ENCODE measurements around the gene ANKRD2.

The ANKRD2 gene

DNA sequence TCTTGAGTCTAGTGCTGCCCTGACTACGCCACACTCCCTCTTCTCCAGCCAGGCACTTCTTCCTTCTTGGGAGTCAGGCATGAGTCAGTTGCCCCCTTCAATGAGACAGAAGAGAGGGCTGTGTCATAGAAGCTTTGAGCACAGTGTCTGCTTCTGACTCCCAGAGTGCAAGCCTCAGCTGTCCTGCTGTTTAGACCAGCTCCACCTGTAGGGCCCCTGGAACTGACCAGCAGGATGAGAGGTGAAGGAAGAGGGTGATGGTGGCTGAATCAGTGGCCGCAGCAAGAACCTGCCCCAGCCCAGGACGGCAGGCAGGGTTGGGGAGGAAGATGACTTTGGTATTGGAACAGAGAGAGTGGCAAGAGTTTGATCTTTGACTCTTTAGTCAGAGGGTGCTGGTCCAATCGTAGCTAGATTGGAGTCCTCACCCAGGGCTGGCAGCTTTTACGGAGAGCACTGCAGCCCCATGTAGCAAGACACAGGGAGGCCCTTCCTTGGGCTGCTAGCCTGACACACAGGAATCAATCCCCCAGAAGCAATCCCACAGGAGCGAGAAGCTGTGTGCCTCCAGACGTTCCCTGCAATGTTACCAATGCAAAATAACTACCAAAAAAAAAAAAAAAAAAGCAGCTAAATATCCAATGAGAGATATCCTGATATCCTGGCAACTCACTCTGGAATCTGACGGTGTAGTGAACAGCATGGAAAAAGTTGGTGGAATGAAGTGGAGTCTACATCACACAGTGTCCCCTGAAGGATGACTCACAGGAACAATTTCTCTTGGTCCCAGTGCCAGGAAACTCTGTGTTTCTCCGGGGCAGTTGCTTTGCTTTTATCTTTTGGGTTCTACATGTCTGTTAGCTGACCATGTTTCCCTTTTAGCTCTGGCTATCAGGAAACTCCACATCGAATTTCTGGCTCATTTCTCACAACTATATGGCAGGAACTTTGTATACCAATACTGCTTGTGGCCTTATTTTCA lies 23.8 kb downstream of the ANKRD2 start:
- DNase-seq (ENCODE audit: low read depth in 2 of 2): peak; percentile 41 to 49

DNA sequence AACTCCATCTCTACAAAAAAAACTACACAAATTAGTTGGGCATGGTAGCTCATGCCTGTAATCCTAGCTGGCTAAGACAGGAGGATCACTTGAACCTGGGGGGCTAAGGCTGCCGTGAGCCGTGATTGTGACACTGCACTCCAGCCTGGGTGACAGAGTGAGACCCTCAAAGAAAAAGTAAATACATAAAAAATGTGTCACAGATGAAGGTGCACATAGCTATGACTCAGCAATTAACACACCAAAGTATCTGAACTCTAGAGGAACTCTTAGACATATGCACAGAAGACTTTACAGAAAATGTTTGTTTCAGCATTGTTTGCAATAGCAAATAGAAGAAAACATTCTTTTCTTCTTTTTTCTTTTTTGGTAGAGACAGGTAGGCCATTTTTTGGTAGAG lies 25.2 kb downstream of the ANKRD2 start:
- DNase-seq (ENCODE audit: low read depth in 2 of 2): no peak

DNA sequence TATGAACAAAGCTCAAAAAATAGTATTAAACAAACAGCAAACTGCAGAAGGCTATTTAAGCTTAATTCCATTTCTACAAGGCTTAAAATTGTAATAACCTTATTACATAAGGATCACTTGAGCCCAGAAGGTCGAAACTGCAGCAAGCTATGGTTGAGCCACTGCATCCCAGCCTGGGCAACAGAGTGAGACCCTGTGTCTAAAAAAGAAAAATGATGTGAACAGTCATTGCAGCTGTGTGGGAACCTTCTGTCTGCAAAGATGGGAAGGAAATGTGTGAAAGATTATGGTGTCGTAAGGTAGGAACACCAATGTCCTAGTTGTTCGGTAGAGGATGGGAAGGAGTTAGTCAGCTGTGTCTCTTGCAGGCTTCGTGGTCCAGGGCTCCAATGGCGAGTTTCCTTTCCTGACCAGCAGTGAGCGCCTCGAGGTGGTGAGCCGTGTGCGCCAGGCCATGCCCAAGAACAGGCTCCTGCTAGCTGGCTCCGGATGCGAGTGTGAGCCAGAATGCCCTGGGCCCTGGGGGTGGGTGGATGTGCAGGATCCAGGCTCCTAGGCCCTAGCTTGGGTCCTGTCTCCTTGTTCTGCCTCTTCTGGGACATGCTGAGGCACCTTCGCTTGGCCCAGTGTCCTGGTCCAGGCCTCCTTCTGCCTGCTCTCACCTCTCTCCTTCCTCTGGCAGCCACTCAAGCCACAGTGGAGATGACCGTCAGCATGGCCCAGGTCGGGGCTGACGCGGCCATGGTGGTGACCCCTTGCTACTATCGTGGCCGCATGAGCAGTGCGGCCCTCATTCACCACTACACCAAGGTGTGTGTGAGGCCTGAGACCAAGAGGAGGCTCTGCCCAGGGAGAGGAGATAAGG lies 26.1 kb downstream of the ANKRD2 start:
- no peak for DNase-seq (ENCODE audit: low read depth in 2 of 2)

DNA sequence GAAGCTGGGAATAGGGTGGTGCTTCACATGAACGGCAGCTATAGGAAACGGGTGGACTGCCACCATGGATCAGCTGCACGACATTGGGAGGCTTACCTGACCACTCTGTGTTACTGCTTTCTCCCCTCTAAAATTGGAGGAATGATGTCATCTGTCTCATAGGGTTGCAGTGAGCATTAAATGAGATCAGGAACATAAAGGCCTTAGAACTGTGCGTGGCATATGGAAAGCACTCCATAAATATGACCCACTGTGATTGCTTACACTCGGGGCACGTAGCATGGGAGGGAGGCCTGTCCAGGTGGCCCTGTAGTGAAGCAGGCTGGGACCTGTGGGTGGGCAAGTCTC lies 26.7 kb downstream of the ANKRD2 start:
- no peak for DNase-seq (ENCODE audit: low read depth in 2 of 2)

DNA sequence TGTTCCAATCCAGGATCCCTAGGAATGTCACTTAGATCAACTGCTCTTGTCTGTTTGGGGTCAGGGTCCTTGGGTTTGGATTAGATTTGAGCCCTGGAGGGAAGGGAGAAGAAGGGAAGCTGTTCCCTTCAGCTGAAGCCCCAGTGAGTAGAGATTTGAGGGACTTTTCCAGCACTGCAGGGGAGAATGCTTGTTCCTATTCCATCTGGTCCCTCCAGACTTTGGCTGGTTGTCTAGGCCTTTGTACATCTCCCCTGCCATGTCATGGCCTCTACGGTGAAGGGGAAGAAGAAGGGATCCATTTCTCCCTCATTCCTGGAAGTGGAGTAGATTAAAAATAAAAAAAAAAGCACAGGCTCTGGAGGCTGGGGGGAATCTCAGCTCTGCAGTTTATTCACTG lies 28.0 kb downstream of the ANKRD2 start:
- no peak for DNase-seq (ENCODE audit: low read depth in 2 of 2)

DNA sequence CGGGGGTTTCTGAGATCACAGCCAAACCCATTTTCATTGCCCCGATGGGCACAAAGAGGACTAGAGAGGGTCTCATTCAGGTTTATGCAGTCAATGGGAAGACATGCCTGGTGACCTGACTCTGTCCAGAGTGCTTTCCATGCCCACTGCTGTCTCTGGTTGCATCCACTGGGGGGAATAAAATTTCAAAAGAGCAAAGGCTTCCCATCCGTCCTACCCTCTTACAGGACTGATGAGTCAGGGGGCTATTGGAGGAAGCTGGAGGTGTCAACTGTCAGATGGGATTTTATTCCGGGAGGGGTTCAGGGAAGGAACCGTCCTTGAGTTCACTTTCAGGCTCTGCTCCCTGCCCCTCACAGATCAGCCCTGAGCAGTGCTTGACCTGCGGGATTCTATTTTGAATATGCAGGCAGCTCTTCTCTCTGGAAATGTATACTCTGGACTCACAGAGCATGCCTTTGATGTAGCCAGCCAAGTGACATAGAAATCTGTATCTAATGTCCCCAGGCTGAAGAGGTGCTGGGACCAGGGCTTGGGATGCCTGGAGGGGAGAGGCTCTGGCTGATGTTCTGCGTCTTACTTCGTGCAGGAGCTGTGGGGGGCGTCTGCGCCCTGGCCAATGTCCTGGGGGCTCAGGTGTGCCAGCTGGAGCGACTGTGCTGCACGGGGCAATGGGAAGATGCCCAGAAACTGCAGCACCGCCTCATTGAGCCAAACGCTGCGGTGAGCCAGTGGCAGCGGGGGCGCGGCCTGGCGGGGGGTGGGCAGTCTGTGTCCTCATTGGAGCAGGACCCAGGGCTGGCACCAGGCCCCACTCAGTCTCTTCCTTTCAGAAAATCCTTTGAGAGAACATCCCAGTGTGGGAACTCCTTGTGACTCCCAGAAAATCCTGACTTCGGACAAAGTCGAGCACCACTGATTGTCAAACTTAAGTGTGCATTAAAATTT lies 29.0 kb downstream of the ANKRD2 start:
- DNase-seq (ENCODE audit: low read depth in 2 of 2): no peak

DNA sequence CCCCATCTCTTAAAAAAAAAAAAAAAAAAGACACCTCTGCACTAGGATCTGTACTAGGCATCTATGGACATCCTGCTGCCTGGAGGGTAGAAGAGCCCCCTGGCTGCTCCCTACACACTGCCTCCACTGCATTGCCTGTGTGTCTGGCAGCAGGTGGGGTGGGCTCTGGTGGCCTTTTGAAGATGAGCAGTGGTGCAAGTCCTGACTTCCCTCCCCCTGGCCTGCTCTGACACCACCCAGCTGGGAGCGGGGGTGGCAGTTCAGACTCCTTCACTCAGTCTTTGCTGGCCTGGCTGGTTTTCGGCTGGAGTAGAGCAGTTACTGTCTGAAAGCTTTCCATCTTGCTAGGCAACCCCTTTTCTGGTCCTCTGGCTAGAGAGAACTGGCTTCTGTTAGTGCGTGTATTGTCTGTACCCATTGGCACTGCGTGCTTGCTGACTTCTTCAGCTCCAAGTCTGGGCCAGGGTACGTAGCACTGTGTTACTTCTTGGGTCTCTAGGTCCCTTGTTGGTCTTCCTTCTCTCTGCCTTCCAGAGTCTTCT lies 34.6 kb downstream of the ANKRD2 start:
- DNase-seq (ENCODE audit: low read depth in 2 of 2): no peak

DNA sequence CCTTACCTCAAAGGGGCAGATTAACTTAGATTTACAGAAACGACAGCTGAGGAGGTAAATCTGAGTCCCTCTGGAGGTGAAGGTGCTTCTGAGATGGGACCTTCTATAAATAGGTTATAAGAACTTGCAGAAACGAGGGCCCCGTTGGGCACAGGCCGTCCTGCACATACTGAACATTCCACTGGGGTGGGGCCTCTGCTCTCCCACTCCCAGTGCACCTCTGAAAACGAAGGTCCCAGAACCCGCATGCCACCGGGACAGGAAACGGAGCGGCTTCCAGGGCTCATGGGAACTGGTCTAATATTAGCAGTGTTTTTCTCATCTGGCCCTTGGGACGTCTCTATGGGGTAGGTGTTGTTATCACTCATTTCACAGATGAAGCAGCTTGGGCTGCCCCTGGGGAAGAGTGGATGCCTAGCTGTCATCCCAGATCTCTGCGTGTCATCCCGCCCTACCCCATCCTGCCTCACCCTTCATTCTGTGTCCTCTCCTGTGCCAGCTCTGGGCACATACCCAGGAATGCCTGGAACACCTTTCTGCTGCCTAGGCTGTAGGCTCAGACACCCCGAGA lies 36.5 kb downstream of the ANKRD2 start:
- no peak for DNase-seq (ENCODE audit: low read depth in 2 of 2)

DNA sequence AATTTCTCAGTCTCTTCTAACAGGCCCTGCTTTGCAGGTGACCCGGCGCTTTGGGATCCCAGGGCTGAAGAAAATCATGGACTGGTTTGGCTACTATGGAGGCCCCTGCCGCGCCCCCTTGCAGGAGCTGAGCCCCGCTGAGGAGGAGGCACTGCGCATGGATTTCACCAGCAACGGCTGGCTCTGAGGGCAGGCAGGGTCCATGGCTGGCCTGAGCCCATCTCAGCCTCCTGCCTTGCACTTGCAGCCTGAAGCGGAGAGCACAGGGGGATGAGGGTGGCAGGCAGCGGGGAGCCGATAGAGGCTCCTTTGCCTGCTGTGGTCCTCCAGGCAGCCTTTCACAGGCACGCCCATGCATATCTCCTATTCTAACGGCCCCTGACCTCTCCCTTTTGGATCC lies 38.9 kb downstream of the ANKRD2 start:
- no peak for DNase-seq (ENCODE audit: low read depth in 2 of 2)

DNA sequence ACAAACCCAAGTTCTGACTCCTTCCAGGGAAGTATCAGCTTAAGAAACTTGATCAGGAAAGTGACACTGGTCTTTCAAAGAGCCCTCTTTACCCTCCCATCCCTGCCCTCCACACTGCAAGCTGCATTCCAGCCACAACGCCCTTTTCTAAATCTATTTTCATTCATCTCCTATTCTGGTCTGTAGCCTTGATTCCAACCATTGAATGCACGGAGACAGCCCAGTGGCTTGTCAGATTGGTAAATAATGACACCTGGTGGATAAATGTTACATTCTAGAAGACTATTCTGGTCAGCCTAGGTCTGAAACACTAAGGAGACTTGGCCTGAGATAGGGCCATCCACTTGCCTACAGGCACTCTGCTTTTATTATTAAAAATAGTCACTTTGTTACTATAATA lies 39.8 kb downstream of the ANKRD2 start:
- no peak for DNase-seq (ENCODE audit: low read depth in 2 of 2)

DNA sequence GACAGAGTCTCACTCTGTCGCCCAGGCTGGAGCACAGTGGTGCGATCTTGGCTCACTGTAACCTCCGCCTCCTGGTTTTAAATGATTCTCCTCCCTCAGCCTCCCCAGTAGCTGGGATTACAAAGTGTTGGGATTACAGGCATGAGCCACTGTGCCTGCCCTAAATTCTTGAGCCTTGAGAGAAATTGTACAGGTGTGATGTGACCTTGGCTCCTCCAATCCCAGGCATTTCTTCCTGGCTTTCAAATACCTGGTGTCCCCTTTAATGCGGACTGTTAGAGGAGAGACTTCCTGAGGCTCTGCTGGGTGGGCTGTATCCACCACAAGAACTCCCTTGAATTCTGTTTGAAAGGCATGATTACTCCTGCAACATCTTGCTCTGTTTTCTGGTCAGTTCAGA lies 45.7 kb downstream of the ANKRD2 start:
- DNase-seq (ENCODE audit: low read depth in 2 of 2): no peak

DNA sequence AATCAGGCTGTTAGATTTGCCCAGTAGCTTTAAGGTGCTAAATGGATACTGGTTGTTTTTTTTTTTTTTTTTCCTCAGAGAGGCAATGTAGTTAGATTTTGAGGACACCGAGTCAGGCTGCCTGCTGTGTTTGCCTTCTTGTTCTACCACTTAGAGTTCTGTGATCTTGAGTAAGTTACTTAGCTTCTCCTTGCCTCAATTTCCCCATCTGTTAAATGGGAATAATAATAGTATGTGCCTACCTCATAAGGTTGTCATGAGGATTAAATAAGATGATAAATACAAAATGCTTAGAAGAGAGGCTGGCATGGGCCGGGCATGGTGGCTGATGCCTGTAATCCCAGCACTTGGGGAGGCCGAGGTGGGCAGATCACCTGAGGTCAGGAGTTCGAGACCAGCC lies 46.2 kb downstream of the ANKRD2 start:
- DNase-seq (ENCODE audit: low read depth in 2 of 2): no peak

DNA sequence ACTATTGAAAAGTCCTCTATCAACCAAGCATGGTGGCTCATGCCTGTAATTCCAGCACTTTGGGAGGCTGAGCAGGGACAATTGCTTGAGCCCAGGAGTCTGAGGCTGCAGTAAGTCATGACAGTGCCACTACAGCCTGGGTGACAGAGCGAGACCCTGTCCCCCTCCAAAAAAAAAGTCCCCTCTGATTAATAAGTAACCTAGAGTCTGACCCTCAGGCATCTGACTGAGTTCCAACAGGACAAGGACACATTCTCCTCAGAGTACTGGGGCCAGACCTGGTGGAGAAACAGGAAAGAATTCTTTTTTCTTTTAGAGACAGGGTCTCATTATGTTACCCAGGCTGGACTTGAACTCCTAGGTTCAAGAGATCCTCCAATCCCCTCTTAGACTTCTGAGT lies 50.7 kb downstream of the ANKRD2 start:
- no peak for DNase-seq (ENCODE audit: low read depth in 2 of 2)

DNA sequence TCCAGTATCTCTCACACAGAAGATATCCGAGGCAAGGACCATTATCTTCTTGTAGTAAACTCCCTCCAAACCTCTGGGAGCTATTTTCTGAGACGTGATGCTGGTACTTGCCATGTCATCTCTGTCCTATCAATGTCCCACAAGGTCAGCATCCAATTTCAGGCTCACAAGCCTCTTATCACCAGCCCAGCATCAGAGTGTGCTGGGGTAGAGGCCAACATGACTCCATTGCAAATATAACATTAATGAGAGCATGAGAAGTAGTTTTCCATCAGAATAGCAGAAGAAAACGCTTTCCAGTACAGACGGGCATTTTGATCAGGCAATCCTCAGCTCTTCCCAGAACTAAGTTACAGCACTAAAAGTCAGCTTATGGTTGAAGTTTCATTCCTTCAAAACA lies 55.2 kb downstream of the ANKRD2 start:
- DNase-seq (ENCODE audit: low read depth in 2 of 2): no peak

DNA sequence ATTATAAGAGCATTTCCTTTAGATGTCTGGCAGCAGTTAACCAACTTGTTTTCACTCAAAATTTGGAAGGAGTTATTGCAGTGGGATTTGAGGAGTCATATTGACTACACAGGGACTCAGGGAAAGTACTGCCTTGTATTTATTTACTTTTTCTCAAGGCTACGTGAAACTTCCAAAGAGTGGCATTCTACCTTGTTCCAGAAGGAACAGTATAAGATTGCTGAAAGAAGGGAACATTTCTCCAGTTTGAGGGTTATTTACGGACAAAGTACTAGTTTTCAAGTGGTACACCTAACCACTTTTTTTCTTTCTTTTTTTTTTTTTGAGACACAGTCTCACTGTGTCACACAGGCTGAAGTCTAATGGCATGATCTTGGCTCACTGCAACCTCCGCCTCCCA lies 55.6 kb downstream of the ANKRD2 start:
- DNase-seq (ENCODE audit: low read depth in 2 of 2): no peak

DNA sequence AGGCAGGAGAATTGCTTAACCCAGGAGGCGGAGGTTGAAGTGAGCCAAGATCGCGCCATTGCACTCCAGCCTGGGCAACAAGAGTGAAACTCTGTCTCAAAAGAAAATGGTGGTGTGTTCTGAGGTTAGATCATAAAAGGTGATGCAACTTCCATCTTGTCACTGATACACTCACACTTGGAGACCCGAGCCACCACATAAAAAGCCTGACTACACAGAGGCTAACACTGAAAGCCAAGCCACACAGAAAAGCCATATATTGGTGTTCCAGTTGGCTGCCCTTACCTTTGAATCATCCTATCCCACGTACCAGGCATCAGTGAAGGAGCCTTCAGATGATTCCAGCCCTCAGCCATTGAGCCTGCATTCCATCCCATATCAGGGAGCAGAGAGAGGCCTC lies 56.7 kb downstream of the ANKRD2 start:
- no peak for DNase-seq (ENCODE audit: low read depth in 2 of 2)

DNA sequence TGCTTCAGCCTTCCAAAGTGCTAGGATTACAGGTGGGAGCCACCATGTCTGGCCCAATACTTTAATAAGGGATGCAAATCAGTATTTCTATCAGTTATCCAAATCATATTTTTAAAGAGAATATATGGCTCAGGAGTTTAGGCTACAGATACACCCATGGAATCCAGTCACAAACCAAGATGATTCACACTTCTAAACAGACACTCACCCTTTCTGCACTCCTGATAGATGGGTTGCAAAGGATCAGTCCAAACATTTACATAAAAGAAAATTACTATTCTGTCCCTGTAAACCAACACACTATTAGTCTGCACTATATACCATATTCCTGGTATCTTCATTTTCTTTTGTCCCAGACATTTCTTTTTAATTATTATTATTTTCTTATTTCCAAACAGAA lies 58.5 kb downstream of the ANKRD2 start:
- DNase-seq (ENCODE audit: low read depth in 2 of 2): no peak

DNA sequence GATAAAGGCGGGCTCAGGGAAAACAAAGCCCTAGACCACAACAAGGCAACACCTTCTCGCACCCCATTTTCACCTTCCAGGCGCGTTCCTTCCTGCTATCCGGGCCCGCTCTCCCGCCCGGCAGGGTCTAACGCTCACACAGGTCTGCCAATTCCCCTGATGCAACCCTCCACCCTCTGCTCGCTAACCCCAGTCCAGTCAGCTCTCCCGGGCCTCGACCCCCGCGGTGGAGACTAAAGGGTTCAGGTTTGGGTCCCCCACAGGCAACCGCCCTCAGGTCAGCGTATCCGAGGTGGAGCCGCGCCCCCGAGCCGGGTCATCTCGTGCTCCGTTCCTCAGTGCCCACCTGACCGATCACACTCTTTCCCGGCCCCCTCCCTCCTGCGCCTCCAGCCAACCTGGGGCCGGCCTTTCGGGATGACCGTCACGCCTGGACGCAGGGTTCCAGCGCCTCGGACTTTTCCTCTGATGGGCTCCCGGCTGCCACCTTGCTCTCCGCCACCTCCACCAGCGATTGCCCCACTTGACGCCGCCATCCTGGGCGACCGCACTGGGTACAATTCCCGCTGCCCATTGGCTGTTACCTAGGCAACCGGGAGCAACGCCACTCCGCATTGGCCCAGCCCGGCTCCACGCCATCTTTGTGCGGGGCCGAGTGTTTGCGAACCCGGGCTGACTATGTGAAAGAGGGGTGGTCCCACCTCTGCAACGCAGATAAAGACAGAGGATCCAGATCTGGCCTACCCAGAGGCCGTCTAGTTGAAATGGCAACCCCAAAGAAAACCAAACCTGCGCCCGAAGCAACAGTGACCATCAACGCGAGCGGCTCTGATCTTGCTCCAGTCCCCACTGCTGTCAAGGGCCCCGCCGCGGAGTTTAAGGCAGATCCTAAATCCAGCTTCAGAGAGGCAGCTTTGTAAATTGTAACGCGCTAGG lies 60.6 kb downstream of the ANKRD2 start, which contains the start of gene MORN4:
Gene MORN4 (minus strand): TSS at position 552 of the 936 bp plus-strand sequence. CDS start 13,847 bp downstream, outside the sequence.
- DNase-seq (ENCODE audit: low read depth in 2 of 2): peak; percentile 78 to 80
